Stomach (tissue), 4 donors: ENCODE results near the gene VAV2.

Experiments
- EP300 ChIP-seq: sonication (generic); formaldehyde crosslinking; IDR thresholded peaks from one replicate; pipeline ENCODE4 v1.6.1; 2017; ENCODE audit warnings: antibody characterized with exemption
- POLR2A ChIP-seq, 4 donors: fragments of 450-650 bp; IDR thresholded peaks; one replicate each; pipeline ENCODE4 v1.6.1; 2016; ENCODE audit warnings: antibody characterized with exemption in 4 of 4, control low read depth in 2 of 4, mild to moderate bottlenecking in 1 of 4, moderate library complexity in 1 of 4
- POLR2AphosphoS5 ChIP-seq, 3 donors: sonication (generic); formaldehyde crosslinking; IDR thresholded peaks; one replicate each; pipeline ENCODE4 v1.6.1; 2016; ENCODE audit warnings: antibody characterized with exemption in 3 of 3
- TF ChIP-seq, protein P1 (sequence below), 7 experiments: fragments of 450-650 bp in 4 of 7; fragments of 200-600 bp in 3 of 7; sonication (generic) in 3 of 7; IDR thresholded peaks; one replicate each; pipeline ENCODE4 v1.5.1; 2016 to 2019; ENCODE audit warnings: antibody characterized with exemption in 7 of 7, control low read depth in 2 of 7, mild to moderate bottlenecking in 1 of 7

DNA sequence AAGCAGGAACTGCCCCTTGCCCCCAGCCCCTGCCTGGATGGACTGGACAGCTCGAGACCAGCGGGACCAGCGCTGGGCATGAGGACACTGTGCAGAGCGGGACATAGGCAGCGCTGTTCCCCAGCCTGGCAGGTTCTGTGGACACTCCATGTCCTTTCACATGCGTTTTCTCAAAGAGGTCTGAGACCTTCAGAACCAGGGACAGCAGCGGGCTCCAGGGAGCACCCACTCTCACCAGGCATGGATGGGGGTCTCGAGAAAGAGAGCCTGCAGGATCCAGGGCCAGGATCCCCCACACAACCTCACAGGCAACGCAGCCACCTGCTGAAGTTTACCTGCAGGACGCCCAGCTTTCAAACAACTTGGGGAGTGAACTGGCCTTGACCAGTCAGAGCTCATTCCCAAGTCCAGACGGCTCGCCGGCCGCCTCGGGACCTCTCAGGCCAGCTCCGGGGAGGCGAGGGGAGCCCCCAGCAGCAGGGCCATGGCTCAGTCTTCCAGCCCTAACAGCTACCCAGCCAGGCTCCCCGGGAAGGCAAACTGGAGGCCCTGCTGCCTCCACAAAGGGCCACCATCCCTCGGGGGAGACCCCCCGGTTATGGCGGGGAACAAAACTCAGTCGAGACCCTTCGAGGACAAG lies 181.4 kb downstream of the VAV2 start:
- TF ChIP-seq, protein P1, sequence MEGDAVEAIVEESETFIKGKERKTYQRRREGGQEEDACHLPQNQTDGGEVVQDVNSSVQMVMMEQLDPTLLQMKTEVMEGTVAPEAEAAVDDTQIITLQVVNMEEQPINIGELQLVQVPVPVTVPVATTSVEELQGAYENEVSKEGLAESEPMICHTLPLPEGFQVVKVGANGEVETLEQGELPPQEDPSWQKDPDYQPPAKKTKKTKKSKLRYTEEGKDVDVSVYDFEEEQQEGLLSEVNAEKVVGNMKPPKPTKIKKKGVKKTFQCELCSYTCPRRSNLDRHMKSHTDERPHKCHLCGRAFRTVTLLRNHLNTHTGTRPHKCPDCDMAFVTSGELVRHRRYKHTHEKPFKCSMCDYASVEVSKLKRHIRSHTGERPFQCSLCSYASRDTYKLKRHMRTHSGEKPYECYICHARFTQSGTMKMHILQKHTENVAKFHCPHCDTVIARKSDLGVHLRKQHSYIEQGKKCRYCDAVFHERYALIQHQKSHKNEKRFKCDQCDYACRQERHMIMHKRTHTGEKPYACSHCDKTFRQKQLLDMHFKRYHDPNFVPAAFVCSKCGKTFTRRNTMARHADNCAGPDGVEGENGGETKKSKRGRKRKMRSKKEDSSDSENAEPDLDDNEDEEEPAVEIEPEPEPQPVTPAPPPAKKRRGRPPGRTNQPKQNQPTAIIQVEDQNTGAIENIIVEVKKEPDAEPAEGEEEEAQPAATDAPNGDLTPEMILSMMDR (IDR thresholded peaks at IDR 0.05), result no peak
- no peak for TF ChIP-seq POLR2A (IDR thresholded peaks at IDR 0.05)
- no peak for TF ChIP-seq POLR2AphosphoS5 (IDR thresholded peaks at IDR 0.05)
- no peak for TF ChIP-seq EP300
